PFSK-1 (cell line): ENCODE results near the gene OR8A1.

ENCODE experiments used
- POLR2AphosphoS5 ChIP-seq: IDR thresholded peaks from 2 replicates; pipeline ENCODE4 v1.6.1; 2012; ENCODE audit warnings: low read depth, mild to moderate bottlenecking, control low read depth, low read length, moderate library complexity
- TAF1 ChIP-seq: IDR thresholded peaks from 2 replicates; pipeline ENCODE4 v1.6.1; 2012; ENCODE audit warnings: low read length, control low read depth, borderline replicate concordance; ENCODE audit not compliant: insufficient read depth

- TF ChIP-seq TAF1 (no peak), POLR2AphosphoS5 (no peak)
These were observed 49.1 kb downstream of the OR8A1 start for GRCh38 chr11:124618863-124619262.
